ENCODE measurements around the gene PRLR. TPM values are rescaled to one million over a fixed set of nuclear protein-coding genes. Genes with fewer than 3 reads are reported as not detected.
A peak's percentile ranks its signal among the peaks of the same experiment; 100 is the strongest.

PRLR gene
- total RNA-seq, 1 donor from 2014 or later: 2.4 TPM

GRCh38 chr5:35030426-35031100 is 199.7 kb downstream of the PRLR start:
- peak; percentile 16 for DNase-seq

- DNase-seq: no peak
Measured at GRCh38 chr5:35029333-35029732, 201.0 kb downstream of the PRLR start.

- no peak for DNase-seq
Measured at GRCh38 chr5:35026941-35027340, 203.3 kb downstream of the PRLR start.

- no peak for DNase-seq
Measured at GRCh38 chr5:35026280-35026840, 203.9 kb downstream of the PRLR start.

GRCh38 chr5:35024911-35025510 is 205.3 kb downstream of the PRLR start:
- DNase-seq: no peak

- no peak for DNase-seq
Measured at GRCh38 chr5:35023391-35024178, 206.7 kb downstream of the PRLR start.

GRCh38 chr5:35016174-35017051 is 213.9 kb downstream of the PRLR start:
- DNase-seq: no peak

GRCh38 chr5:35015063-35015462 is 215.2 kb downstream of the PRLR start:
- no peak for DNase-seq

- no peak for DNase-seq
Measured at GRCh38 chr5:35012796-35013195, 217.5 kb downstream of the PRLR start.

GRCh38 chr5:35012365-35012764 is 217.9 kb downstream of the PRLR start:
- DNase-seq: no peak

- DNase-seq: no peak
Measured at GRCh38 chr5:35010676-35011075, 219.6 kb downstream of the PRLR start.

GRCh38 chr5:35009657-35010056 is 220.6 kb downstream of the PRLR start:
- DNase-seq: no peak

- DNase-seq: no peak
Measured at GRCh38 chr5:35009019-35009418, 221.3 kb downstream of the PRLR start.

- DNase-seq: no peak
Measured at GRCh38 chr5:35004771-35005170, 225.5 kb downstream of the PRLR start.

GRCh38 chr5:35004200-35004599 is 226.1 kb downstream of the PRLR start:
- DNase-seq: no peak

- peak; percentile 74 for DNase-seq
Measured at GRCh38 chr5:35003018-35003957, 227.0 kb downstream of the PRLR start.

GRCh38 chr5:35002459-35002858 is 227.8 kb downstream of the PRLR start:
- no peak for DNase-seq

GRCh38 chr5:35001842-35002241 is 228.4 kb downstream of the PRLR start:
- no peak for DNase-seq

Measured in tongue (tissue), 2 donors.